Vagina (tissue), 2 donors: Measurements from ENCODE around the gene GABBR2.

Source experiments
- POLR2A ChIP-seq, 2 donors: fragments of 450-650 bp; IDR thresholded peaks; one replicate each; pipeline ENCODE4 v1.6.1; 2017; ENCODE audit warnings: antibody characterized with exemption in 2 of 2, mild to moderate bottlenecking in 2 of 2, moderate library complexity in 2 of 2
- POLR2AphosphoS5 ChIP-seq, 2 donors: sonication (generic); formaldehyde crosslinking; IDR thresholded peaks; one replicate each; pipeline ENCODE4 v1.9.0; 2017; ENCODE audit warnings: antibody characterized with exemption in 2 of 2, mild to moderate bottlenecking in 2 of 2, low read depth in 1 of 2; ENCODE audit not compliant: insufficient read depth in 1 of 2
- TF ChIP-seq, protein P1 (sequence below), 3 experiments: fragments of 450-650 bp in 2 of 3; fragments of 200-600 bp in 1 of 3; sonication (generic) in 1 of 3; IDR thresholded peaks; one replicate each; pipeline ENCODE4 v1.5.1; 2017 to 2019; ENCODE audit warnings: antibody characterized with exemption in 3 of 3, mild to moderate bottlenecking in 2 of 3, moderate library complexity in 2 of 3

DNA sequence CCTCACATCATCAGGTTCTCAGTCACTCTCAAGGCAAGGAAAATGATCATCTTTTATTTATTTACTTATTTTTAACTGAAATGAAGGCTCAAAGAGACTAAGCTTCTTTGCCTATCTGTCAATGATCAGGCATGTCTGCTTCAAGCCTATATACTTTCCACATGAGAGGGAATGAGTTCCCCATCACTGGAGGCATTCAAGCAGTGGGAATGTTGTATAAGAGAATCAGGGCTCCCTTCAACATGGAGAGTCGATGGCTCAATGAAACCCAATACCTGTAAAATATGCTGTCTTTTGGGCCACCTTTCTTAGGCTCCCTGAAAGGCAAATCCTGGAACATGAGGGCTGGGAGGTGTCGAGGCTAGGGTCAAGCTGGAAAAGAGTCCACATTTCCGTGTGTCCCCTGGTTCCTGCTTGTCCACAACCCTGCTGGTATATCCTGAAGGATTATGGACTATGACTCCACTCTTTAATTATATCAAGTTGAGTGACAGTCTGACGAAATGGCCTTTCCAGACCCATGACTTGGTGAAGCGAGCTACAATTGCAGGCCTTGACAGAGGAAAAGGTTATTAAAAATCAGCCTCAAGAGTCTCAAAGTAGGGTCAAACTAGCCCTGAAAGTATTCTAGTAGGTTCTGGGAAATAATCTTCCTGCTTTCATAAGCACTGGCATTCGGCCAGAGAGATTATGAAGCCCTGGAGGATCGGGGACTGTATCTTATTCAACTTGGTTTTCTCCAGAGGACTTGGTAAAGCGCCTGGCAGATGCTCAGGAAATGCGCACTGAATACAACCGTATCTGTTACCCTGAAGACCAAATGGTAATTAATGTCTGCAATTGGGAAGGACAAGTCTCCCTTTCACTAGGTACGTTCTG is 307.4 kb downstream of the GABBR2 start:
- TF ChIP-seq, protein P1, sequence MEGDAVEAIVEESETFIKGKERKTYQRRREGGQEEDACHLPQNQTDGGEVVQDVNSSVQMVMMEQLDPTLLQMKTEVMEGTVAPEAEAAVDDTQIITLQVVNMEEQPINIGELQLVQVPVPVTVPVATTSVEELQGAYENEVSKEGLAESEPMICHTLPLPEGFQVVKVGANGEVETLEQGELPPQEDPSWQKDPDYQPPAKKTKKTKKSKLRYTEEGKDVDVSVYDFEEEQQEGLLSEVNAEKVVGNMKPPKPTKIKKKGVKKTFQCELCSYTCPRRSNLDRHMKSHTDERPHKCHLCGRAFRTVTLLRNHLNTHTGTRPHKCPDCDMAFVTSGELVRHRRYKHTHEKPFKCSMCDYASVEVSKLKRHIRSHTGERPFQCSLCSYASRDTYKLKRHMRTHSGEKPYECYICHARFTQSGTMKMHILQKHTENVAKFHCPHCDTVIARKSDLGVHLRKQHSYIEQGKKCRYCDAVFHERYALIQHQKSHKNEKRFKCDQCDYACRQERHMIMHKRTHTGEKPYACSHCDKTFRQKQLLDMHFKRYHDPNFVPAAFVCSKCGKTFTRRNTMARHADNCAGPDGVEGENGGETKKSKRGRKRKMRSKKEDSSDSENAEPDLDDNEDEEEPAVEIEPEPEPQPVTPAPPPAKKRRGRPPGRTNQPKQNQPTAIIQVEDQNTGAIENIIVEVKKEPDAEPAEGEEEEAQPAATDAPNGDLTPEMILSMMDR (IDR thresholded peaks at IDR 0.05): no peak
- TF ChIP-seq POLR2A (IDR thresholded peaks at IDR 0.05): no peak
- TF ChIP-seq POLR2AphosphoS5 (IDR thresholded peaks at IDR 0.05; ENCODE audit: insufficient read depth in 1 of 2, low read depth in 1 of 2): no peak
